GM12891 (cell line): Measurements from ENCODE around the gene ZSCAN22.

Experiments
- DNase-seq: peaks from one replicate; pipeline ENCODE4 v3.0.0; 2011; ENCODE audit warnings: low spot score; ENCODE audit not compliant: insufficient read length
- FAIRE-seq: peaks from 2 replicates; lab custom pipeline; 2011; peaks lifted over from hg19 to GRCh38; lab: Jason Lieb, UNC
- PAX5 ChIP-seq: IDR thresholded peaks from 2 replicates; pipeline ENCODE4 v1.6.1; 2011; ENCODE audit warnings: low read length, moderate library complexity, mild to moderate bottlenecking; ENCODE audit not compliant: insufficient read depth, severe bottlenecking
- POLR2A ChIP-seq: IDR thresholded peaks from 2 replicates; pipeline ENCODE4 v1.6.1; 2011; ENCODE audit warnings: low read depth, low read length, control low read depth
- POLR2AphosphoS5 ChIP-seq: IDR thresholded peaks from 2 replicates; pipeline ENCODE4 v1.6.1; 2011; ENCODE audit warnings: low read depth, low read length, control low read depth
- POU2F2 ChIP-seq: IDR thresholded peaks from 2 replicates; pipeline ENCODE4 v1.6.1; 2011; ENCODE audit warnings: low read depth, mild to moderate bottlenecking, control low read depth, low read length, moderate library complexity
- SPI1 ChIP-seq: IDR thresholded peaks from 2 replicates; pipeline ENCODE4 v1.6.1; 2011; ENCODE audit warnings: low read depth, low read length, control low read depth
- TAF1 ChIP-seq: IDR thresholded peaks from 2 replicates; pipeline ENCODE4 v1.6.1; 2011; ENCODE audit warnings: low read depth, low read length, control low read depth

ZSCAN22 gene

GRCh38 chr19:58350001-58350861, 23.4 kb downstream of the ZSCAN22 start:
- FAIRE-seq (no peak), DNase-seq (no peak)
- TF ChIP-seq PAX5 (no peak), POLR2AphosphoS5 (no peak), SPI1 (no peak), POLR2A (no peak), TAF1 (no peak), POU2F2 (no peak)

- TF ChIP-seq POLR2A, result no peak
- no peak for TF ChIP-seq SPI1
- TF ChIP-seq TAF1, result no peak
- TF ChIP-seq POLR2AphosphoS5, result no peak
- TF ChIP-seq PAX5, result no peak
- TF ChIP-seq POU2F2, result no peak
- no peak for FAIRE-seq
- no peak for DNase-seq
Observed at GRCh38 chr19:58350871-58351557, 24.2 kb downstream of the ZSCAN22 start.

GRCh38 chr19:58351558-58351878, 24.7 kb downstream of the ZSCAN22 start:
- TF ChIP-seq POU2F2 (no peak), TAF1 (no peak), POLR2A (no peak), SPI1 (no peak), PAX5 (no peak), POLR2AphosphoS5 (no peak)
- FAIRE-seq (no peak), DNase-seq (no peak)

- DNase-seq, result no peak
- no peak for FAIRE-seq
- TF ChIP-seq PAX5, result no peak
- TF ChIP-seq POU2F2, result no peak
- TF ChIP-seq TAF1, result no peak
- TF ChIP-seq POLR2A, result no peak
- no peak for TF ChIP-seq POLR2AphosphoS5
- TF ChIP-seq SPI1, result no peak
Observed at GRCh38 chr19:58351990-58352755, 25.4 kb downstream of the ZSCAN22 start.

- no peak for TF ChIP-seq SPI1
- TF ChIP-seq POLR2AphosphoS5, result no peak
- TF ChIP-seq PAX5, result no peak
- TF ChIP-seq POLR2A, result no peak
- no peak for TF ChIP-seq POU2F2
- no peak for TF ChIP-seq TAF1
- no peak for DNase-seq
- no peak for FAIRE-seq
Observed at GRCh38 chr19:58352760-58353671, 26.2 kb downstream of the ZSCAN22 start, which contains the start of gene A1BG. Gene A1BG (minus strand): TSS chr19:58353492. CDS start chr19:58353437, 55 bp downstream.

GRCh38 chr19:58353717-58354477, 27.1 kb downstream of the ZSCAN22 start:
- FAIRE-seq, result no peak
- no peak for TF ChIP-seq PAX5
- no peak for TF ChIP-seq TAF1
- no peak for TF ChIP-seq POLR2A
- no peak for TF ChIP-seq POU2F2
- no peak for TF ChIP-seq SPI1
- TF ChIP-seq POLR2AphosphoS5, result no peak

GRCh38 chr19:58354478-58355030, 27.8 kb downstream of the ZSCAN22 start:
- no peak for DNase-seq
- no peak for FAIRE-seq
- TF ChIP-seq POLR2A (no peak), SPI1 (no peak), TAF1 (no peak), POLR2AphosphoS5 (no peak), PAX5 (no peak), POU2F2 (no peak)

More at GRCh38 chr19:58353717-58354477, 27.1 kb downstream of the ZSCAN22 start:
- DNase-seq, result no peak

GRCh38 chr19:58355215-58355796, 28.5 kb downstream of the ZSCAN22 start:
- FAIRE-seq (no peak), DNase-seq (no peak)
- TF ChIP-seq PAX5 (no peak), POLR2A (no peak), SPI1 (no peak), POLR2AphosphoS5 (no peak), POU2F2 (no peak), TAF1 (no peak)
